HepG2 (cell line): Measurements from ENCODE around the gene CLASP1. TPM values are rescaled to one million over a fixed set of nuclear protein-coding genes. Genes with fewer than 3 reads are reported as not detected.

Experiments
- CBFB ChIP-seq: sonication (generic); formaldehyde crosslinking; IDR thresholded peaks from 2 replicates; pipeline ENCODE4 v1.4.0; 2020; ENCODE audit warnings: missing genetic modification reagents
- DNMT3B ChIP-seq: conservative IDR thresholded peaks from 2 replicates; pipeline ENCODE4 v1.6.1; 2016; ENCODE audit warnings: missing biosample characterization, control low read depth
- FOXK2 ChIP-seq: fragments of 450-650 bp; IDR thresholded peaks from 2 replicates; pipeline ENCODE4 v1.6.1; 2016
- GPN1 ChIP-seq: sonication (generic); formaldehyde crosslinking; IDR thresholded peaks from 2 replicates; pipeline ENCODE4 v1.5.1; 2020; ENCODE audit warnings: missing genetic modification reagents, borderline replicate concordance
- HNF4G ChIP-seq, 2 experiments: sonication (generic) in 1 of 2; formaldehyde crosslinking in 1 of 2; IDR thresholded peaks; 2 replicates each; pipeline versions ENCODE4 v1.4.0 to v1.6.1; 2011 to 2020; ENCODE audit warnings: borderline replicate concordance in 2 of 2, low read depth in 2 of 2, mild to moderate bottlenecking in 2 of 2, low read length in 1 of 2, missing genetic modification reagents in 1 of 2, moderate library complexity in 1 of 2
- JUND ChIP-seq: sonication (generic); formaldehyde crosslinking; IDR thresholded peaks from 2 replicates; pipeline ENCODE4 v1.8.0; 2022; ENCODE audit warnings: mild to moderate bottlenecking, missing genetic modification reagents
- PREB ChIP-seq: sonication (generic); formaldehyde crosslinking; IDR thresholded peaks from 2 replicates; pipeline ENCODE4 v1.4.0; 2020; ENCODE audit warnings: missing genetic modification reagents
- RERE ChIP-seq: IDR thresholded peaks from 2 replicates; pipeline ENCODE4 v1.6.1; 2016; ENCODE audit warnings: low read depth, missing genetic modification reagents, missing compliant biosample characterization
- SALL1 ChIP-seq: sonication (generic); formaldehyde crosslinking; IDR thresholded peaks from 2 replicates; pipeline ENCODE4 v1.8.0; 2022; ENCODE audit warnings: mild to moderate bottlenecking, missing genetic modification reagents
- SMYD3 ChIP-seq: sonication (generic); formaldehyde crosslinking; IDR thresholded peaks from 2 replicates; pipeline ENCODE4 v1.8.1; 2023; ENCODE audit warnings: mild to moderate bottlenecking, missing genetic modification reagents
- SP4 ChIP-seq: sonication (generic); formaldehyde crosslinking; IDR thresholded peaks from 2 replicates; pipeline ENCODE4 v1.8.1; 2023; ENCODE audit warnings: mild to moderate bottlenecking, missing genetic modification reagents
- TSC22D2 ChIP-seq: sonication (generic); formaldehyde crosslinking; IDR thresholded peaks from 2 replicates; pipeline ENCODE4 v1.5.1; 2020; ENCODE audit warnings: missing genetic modification reagents, mild to moderate bottlenecking, borderline replicate concordance
- ZKSCAN5 ChIP-seq: sonication (generic); formaldehyde crosslinking; IDR thresholded peaks from 2 replicates; pipeline ENCODE4 v1.5.1; 2020; ENCODE audit warnings: mild to moderate bottlenecking, missing genetic modification reagents
- ZNF337 ChIP-seq: sonication (generic); formaldehyde crosslinking; IDR thresholded peaks from 2 replicates; pipeline ENCODE4 v1.5.1; 2020; ENCODE audit warnings: missing genetic modification reagents, low read depth, mild to moderate bottlenecking, borderline replicate concordance
- ZNF563 ChIP-seq: sonication (generic); formaldehyde crosslinking; IDR thresholded peaks from 2 replicates; pipeline ENCODE4 v1.8.0; 2022; ENCODE audit warnings: mild to moderate bottlenecking, moderate library complexity, missing genetic modification reagents
- ZNF777 ChIP-seq: sonication (generic); formaldehyde crosslinking; IDR thresholded peaks from 2 replicates; pipeline ENCODE4 v1.4.0; 2020; ENCODE audit warnings: missing genetic modification reagents
- ZNF790 ChIP-seq: sonication (generic); formaldehyde crosslinking; IDR thresholded peaks from 2 replicates; pipeline ENCODE4 v1.8.0; 2022; ENCODE audit warnings: missing genetic modification reagents, mild to moderate bottlenecking, borderline replicate concordance
- polyA plus RNA-seq, 8 experiments: library from polyadenylated mRNA; depleted of rRNA in 3 of 8; stranded (reverse) in 7 of 8; unstranded in 1 of 8; fragments of >200 nt; fragmentation: Illumina TruSeq in 4 of 8; extraction: Trizol in 4 of 8; gene quantifications; 2 replicates each; pipeline versions ENCODE4 v1.2.1 to v1.2.3, GENCODE V29; 2011 to 2016; ENCODE audit warnings: low read depth in 4 of 8, missing spikeins in 1 of 8, mixed read lengths in 1 of 8; ENCODE audit not compliant: insufficient read depth in 1 of 8
- total RNA-seq, 5 experiments: library from RNA; depleted of rRNA; stranded (reverse); fragments of >200 nt; fragmentation: Illumina TruSeq; extraction: Trizol; gene quantifications; 2 replicates each; pipeline ENCODE4 v1.2.3, GENCODE V29; 2016; ENCODE audit warnings: low read depth in 1 of 5

Gene CLASP1
- total and polyA plus RNA-seq, 2 of the 13 experiments (the other 11 are each of a cell fraction or from before 2014, with no cell fraction given), result 11.7 to 47.9 TPM

GRCh38 chr2:121530212-121530705, 119.0 kb downstream of the CLASP1 start (continued):
- TF ChIP-seq RERE (CRISPR knock-in tag), result no peak
- TF ChIP-seq SALL1 (CRISPR knock-in tag), result peak; percentile 9
- no peak for TF ChIP-seq TSC22D2 (CRISPR knock-in tag)
- TF ChIP-seq ZNF790 (CRISPR knock-in tag), result no peak
- TF ChIP-seq SP4, result no peak; the same call in 1 of the 2 replicates
- no peak for TF ChIP-seq ZNF563
- 0 out of 2 replicates have a peak, but pooled peaks have one; percentile 18 for TF ChIP-seq PREB (CRISPR knock-in tag)
- TF ChIP-seq SMYD3 (CRISPR knock-in tag), result no peak
- no peak; the same call in 1 of the 2 replicates for TF ChIP-seq DNMT3B (CRISPR knock-in tag)
- no peak for TF ChIP-seq ZNF777
- peak; percentile 34; the same call in 1 of the 2 replicates for TF ChIP-seq JUND (CRISPR knock-in tag)
- peak; percentile 46; the same call in 1 of the 2 replicates for TF ChIP-seq FOXK2
- TF ChIP-seq ZKSCAN5 (CRISPR knock-in tag), result 0 out of 2 replicates have a peak, but pooled peaks have one; percentile 8
- TF ChIP-seq CBFB (CRISPR knock-in tag), result peak; percentile 44; the same call in 1 of the 2 replicates
- TF ChIP-seq GPN1 (CRISPR knock-in tag), result no peak
- no peak for TF ChIP-seq HNF4G (IDR thresholded peaks at IDR 0.05; ENCODE audit: borderline replicate concordance, low read depth, low read length)
- no peak for TF ChIP-seq HNF4G (CRISPR knock-in tag; IDR thresholded peaks at IDR 0.05; ENCODE audit: borderline replicate concordance, low read depth)
- no peak for TF ChIP-seq ZNF337 (CRISPR knock-in tag)
